TTC549 (cell line): ENCODE results near the gene PAQR7.

Source experiments
- FAIRE-seq: peaks from 2 replicates; lab custom pipeline; 2012; peaks lifted over from hg19 to GRCh38; lab: Jason Lieb, UNC

Gene PAQR7

GRCh38 chr1:25872713-25873112 lies 2.8 kb downstream of the PAQR7 start:
- FAIRE-seq, result no peak

GRCh38 chr1:25871704-25872494 lies 3.6 kb downstream of the PAQR7 start:
- no peak for FAIRE-seq

DNA sequence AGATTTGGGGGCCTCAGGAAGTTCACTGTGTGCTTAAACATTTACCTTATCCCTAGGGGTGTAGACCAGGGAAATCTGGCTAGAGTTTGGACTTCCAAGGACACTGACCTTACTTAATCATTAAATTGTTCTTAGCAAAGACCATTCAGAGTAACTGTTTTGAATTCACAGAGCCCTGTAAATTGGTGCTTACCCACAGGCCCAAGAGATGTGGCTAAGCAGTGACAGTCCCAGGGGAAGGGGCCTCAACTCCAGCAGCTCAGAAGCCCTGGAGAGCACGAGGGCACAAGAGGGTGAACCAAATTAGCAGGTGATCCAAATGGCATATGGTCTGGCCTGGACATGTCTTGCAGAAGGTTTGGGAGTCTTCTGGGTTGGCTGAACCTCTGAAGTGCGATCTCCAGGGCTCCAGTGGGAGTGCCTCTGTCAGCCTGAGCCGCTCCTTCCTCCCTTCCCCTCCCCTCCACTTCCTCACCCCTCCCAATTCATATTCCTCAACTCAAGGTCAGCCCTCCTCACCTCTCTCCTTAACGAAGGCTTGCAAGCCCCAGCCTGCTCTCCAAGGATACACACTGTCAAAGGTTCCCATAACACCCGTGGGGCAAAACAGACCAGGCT lies 4.3 kb downstream of the PAQR7 start:
- FAIRE-seq, result no peak

DNA sequence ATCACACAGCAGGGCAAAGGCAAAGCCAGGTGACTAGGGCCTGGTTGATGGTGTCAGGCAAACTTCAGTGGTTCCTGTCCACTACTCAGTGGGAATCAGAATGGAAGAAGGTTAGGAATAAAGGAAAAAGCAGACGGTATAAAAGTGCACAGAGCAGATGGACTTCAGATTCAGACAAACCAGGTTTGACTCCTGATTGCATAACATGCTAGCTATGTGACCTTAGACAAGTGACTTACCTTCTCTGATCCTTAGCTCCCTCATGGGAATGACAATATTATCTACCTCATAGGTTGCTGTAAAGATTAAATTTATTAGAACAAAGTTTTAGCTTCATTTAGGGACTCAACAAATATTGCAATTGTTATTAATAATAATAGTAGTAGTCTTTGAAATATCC lies 4.9 kb downstream of the PAQR7 start:
- FAIRE-seq, result no peak

DNA sequence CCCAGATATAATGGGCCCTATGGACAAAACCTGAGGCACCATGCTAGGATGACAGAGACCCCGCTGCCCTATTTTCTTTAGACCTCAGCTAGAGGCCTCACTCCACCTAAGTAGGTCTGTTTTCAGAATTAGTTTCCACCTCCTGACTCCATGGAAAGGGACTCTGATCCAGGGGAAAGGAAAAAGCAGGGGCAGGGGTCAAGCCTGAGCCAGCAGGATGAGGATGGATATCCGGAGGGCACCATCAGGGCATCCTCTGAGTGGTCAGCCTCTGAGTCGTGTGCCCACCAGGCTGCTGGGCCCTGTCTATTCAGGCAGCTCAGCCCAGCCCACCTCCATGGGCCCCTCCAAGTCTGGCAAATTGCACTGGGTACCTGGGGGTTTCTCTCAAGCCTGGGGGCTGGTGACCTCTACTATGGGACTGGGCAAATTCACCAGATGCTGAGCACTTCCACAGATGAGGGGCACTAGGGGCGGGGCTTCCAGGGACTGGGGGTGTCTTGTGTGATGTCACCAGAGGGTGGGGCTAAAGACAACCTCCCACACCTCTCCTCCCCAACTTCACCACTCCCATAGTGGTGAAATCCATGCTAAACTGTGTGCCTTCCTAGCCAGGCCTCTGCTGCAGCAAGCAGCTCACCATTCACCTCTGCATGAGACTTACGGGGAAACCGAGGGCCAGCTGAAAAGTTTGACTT lies 5.5 kb downstream of the PAQR7 start:
- no peak for FAIRE-seq

GRCh38 chr1:25867210-25867991 lies 8.1 kb downstream of the PAQR7 start:
- FAIRE-seq, result no peak

- no peak for FAIRE-seq
Observed at GRCh38 chr1:25866288-25866687, 9.2 kb downstream of the PAQR7 start.

- FAIRE-seq, result no peak
Observed at GRCh38 chr1:25864434-25864833, 11.1 kb downstream of the PAQR7 start.

DNA sequence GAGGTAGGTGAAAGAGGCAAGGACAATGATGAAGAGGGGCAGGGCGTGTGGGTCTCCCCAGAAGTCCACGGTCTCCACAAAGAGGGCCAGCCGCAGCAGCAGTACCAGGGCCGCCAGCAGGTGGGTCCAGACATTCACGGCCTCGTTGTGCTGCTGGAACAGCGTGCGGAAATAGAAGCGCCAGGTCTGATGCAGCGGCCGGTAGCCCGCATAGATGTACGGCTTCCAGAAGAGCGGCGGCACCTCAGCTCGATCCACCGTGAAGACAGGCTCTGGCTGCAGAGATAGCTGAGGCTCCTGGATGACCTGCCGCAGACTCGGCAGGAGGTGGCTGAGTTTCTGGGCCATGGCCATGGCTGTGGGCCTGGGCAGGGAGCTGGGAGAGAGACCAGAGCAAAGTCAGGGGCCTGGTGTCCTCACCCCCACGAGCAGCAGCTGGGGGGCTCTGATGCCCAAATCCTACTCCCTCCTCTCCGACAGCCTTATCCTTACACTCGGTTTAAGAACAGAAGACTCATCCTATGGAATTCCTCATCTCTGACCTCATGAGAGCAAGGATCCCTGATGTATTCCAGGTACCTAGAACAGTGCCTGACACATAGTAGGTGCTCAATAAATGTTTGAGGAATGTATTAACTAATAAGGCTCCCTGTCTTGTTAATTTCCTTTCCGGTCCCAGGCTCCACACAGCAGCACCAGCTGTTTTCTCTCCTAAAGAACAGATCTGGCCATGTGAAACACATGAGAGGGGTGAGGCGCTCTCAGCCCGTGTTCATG lies 11.8 kb downstream of the PAQR7 start:
- no peak for FAIRE-seq

DNA sequence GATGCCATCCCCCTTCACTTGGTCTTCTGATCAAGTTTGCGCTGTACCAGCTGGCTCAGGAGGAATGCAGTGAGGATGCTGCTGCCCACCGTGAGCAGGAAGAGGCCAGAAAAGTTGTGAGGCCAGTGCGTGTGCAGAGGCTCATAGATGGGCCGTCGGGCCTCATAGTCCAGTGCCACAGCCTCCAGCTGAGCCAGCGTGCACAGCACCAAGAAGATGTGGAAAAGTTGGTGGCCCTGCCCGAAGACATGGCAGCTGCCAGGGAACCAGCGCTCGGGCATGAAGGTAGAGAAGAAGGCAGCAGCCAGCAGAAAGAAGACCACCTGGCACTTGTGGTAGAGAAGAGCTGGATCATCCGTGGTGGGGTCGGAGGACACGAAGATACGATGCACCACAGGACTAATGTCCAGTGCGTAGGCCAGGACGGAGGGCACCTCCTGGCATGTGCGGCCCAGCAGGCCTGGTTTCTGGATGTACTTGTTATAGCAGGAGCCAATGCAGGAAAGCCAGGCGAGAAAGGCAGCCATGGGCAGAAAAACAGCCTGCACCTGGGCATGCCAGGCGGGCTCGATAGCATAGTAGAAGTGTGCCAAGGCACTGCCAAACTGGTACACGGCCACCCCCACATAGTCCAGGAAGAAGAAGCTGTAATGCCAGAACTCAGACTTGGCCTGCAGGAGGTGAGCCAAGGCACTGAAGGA lies 12.6 kb downstream of the PAQR7 start:
- no peak for FAIRE-seq

DNA sequence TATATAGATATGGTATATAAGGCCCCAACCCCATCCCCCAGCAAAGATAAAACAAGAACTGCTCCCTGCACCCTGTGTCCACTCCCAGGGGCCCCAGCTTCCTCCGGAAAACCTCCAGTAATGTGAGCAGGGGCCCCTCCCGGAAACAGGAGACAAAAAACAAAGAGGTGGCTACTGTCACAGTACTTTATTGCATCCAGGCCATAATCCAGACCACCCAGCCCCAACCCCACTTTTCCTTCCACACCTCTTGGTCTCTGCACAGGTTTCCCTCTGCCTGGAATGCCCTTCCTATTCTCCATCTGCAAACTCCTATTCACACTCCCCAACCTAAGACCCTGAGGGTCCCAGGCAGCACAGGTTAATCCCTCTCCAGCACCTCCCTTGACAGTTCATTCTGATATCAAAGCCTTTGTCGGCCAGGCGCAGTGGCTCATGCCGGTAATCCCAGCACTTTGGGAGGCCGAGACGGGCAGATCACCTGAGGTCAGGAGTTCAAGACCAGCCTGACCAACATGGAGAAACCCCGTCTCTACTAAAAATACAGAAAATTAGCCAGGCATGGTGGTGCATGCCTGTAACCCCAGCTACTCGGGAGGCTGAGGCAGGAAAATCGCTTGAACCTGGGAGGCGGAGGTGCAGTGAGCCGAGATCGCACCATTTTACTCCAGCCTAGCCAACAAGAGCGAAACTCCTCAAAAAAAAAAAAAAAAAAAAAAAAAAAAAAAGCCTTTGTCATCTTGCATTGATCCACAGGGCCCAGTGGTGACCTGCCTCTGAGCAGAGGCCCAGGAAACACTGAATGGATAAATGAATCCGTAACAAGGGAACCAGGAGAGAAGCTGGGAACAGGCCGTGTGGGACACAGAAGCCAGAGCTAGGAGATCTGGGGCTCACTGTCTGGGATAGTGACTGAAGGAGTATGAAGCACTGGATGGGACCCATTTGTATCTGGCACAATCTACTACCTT lies 13.9 kb downstream of the PAQR7 start:
- FAIRE-seq, result no peak

GRCh38 chr1:25858906-25859789 lies 16.4 kb downstream of the PAQR7 start, which contains the start of gene AUNIP:
Gene AUNIP, minus strand, starts transcription at chr1:25859457. Its CDS starts 100 bp downstream, at chr1:25859357.
- FAIRE-seq, result no peak

DNA sequence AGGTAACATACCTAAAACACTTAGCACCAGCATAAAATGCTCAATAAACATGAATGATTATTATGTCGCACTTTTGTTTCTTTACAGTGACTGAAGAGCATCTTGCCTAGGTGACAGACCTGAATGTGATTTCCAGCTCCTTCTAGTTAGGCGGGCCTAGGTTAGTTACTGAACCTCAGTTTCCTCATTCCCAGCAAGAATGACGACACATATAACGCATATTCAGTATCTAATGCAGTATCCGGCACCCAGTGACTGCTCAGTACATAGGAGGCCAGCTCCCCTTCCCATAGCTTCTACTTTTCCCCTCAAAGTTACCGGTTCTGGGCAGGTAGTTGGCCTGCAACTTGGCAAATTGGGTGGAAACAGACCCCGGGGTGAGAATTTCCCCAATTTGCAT lies 17.0 kb downstream of the PAQR7 start:
- FAIRE-seq, result no peak

- FAIRE-seq, result no peak
Observed at GRCh38 chr1:25856856-25857255, 18.7 kb downstream of the PAQR7 start.

DNA sequence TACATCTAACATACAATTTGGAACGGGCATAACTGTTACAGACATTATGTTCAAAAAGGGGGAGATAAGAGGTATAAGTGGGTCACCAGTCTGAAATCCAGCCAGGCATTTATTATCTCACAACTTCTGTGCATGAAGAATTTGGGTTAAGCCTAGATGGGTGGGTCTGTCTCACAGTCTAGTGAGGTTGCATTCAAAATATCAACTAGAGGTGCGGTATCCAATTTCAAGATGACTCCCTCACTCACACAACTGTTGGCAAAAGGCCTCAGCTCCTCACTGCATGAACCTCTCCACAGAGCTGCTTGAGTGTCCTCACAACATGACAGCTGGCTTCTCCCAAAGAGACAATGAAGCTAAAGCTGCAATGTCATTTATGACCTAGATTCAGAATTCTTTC lies 21.0 kb downstream of the PAQR7 start:
- FAIRE-seq, result no peak

DNA sequence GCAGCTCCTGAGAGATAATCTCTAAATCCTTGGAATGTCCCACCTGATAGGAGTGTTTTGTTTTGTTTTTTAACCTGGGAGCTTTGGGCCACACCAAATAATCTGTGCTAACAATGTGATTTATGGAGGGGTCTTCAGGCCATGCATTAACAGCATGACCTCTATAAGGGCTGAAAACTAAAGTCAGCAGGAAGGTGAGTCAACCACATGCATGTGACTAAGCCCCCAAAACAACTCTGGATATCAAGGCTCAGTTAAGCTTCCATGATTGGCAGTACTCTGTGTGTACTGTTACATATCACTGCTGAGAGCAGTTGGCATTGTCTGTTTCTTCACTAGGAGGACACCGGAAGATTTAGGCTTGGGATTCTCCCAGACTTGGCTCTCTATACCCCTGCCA lies 27.0 kb downstream of the PAQR7 start:
- FAIRE-seq, result no peak

DNA sequence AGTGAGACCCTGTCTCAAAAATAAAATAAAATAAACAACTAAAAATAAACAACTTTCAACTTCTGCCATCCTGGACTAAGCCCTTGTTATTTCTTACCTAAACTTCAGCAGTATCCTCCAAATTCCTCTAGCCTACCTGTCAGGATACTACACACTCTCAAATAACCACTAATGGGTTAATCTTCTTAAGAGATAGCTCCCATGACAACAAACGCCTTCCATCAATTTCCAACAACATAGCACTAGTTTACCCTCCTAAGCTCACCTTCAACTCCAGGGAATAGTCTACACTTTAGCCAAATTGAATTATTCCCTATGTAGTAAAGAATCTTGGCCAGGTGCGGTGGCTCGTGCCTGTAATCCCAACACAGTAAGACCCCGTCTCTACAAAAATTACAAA lies 27.6 kb downstream of the PAQR7 start:
- FAIRE-seq, result no peak

- FAIRE-seq, result no peak
Observed at GRCh38 chr1:25845664-25846063, 29.8 kb downstream of the PAQR7 start.
